ENCODE measurements around the gene CD209.

- no peak for TF ChIP-seq TAF1 (IDR thresholded peaks at IDR 0.05; ENCODE audit: borderline replicate concordance, insufficient read depth, low read length)
- TF ChIP-seq SIN3A (IDR thresholded peaks at IDR 0.05; ENCODE audit: borderline replicate concordance, insufficient read depth, low read length), result no peak
- TF ChIP-seq POLR2AphosphoS5 (IDR thresholded peaks at IDR 0.05; ENCODE audit: low read depth, low read length), result no peak
- no peak for TF ChIP-seq REST (IDR thresholded peaks at IDR 0.05; ENCODE audit: insufficient read depth in 1 of 2, low read depth in 2 of 2, low read length in 2 of 2)
- TF ChIP-seq FOXP2 (optimal IDR thresholded peaks at IDR 0.05; ENCODE audit: borderline replicate concordance, extremely low read depth, extremely low read length, insufficient read depth), result no peak
Measured at GRCh38 chr19:7715671-7716070, 31.7 kb downstream of the CD209 start.

Data from PFSK-1 (cell line).